Right lobe of liver (tissue), 4 donors: ENCODE results near the gene PSMB1.

ENCODE experiments used
- POLR2A ChIP-seq: fragments of 450-650 bp; IDR thresholded peaks from one replicate; pipeline ENCODE4 v1.6.1; 2017; ENCODE audit warnings: antibody characterized with exemption, mild to moderate bottlenecking
- TF ChIP-seq, protein P1 (sequence below), 4 donors: fragments of 200-600 bp in 3 of 4; fragments of 450-650 bp in 1 of 4; IDR thresholded peaks; one replicate each; pipeline versions ENCODE4 v1.5.1 to v1.8.0; 2016 to 2022; ENCODE audit warnings: antibody characterized with exemption in 4 of 4, mild to moderate bottlenecking in 2 of 4
- donor health status: DM: no; HTN: no; CAD: no.
- donor health status: DM: no; HTN: no; CAD: no.
- donor health status: DM: no; HTN: yes; CAD: no.

DNA sequence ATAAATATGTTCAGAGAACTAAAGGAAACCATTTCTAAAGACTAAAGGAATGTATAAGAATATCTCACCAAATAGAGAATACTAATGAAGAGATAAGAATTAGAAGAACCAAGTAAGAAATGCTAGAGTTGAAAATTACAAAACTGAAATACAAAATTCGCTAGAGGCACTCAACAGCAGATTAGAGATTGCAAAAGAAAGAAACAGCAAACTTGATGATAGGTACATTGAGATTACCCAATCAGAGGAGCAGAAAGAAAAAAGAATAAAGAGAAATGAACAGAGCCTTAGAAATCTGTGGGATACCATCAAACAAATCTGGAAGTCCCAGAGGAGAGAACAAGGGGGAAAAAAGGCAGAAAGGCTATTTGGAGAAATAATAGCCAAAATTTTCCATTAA lies 37.6 kb upstream of the PSMB1 start:
- TF ChIP-seq POLR2A = no peak
- TF ChIP-seq, protein P1, sequence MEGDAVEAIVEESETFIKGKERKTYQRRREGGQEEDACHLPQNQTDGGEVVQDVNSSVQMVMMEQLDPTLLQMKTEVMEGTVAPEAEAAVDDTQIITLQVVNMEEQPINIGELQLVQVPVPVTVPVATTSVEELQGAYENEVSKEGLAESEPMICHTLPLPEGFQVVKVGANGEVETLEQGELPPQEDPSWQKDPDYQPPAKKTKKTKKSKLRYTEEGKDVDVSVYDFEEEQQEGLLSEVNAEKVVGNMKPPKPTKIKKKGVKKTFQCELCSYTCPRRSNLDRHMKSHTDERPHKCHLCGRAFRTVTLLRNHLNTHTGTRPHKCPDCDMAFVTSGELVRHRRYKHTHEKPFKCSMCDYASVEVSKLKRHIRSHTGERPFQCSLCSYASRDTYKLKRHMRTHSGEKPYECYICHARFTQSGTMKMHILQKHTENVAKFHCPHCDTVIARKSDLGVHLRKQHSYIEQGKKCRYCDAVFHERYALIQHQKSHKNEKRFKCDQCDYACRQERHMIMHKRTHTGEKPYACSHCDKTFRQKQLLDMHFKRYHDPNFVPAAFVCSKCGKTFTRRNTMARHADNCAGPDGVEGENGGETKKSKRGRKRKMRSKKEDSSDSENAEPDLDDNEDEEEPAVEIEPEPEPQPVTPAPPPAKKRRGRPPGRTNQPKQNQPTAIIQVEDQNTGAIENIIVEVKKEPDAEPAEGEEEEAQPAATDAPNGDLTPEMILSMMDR (IDR thresholded peaks at IDR 0.05) = no peak
